ENCODE measurements around the gene OSBPL9.
A peak's percentile ranks its signal among the peaks of the same experiment; 100 is the strongest.

The OSBPL9 gene

GRCh38 chr1:51616903-51617708 is at the start of gene OSBPL9:
TSS of gene OSBPL9 (plus strand) at chr1:51617092. CDS start at chr1:51617111, 19 bp downstream.
- DNase-seq (ENCODE audit: low read depth) = peak; percentile 82

GRCh38 chr1:51567653-51568052 is 49.2 kb upstream of the OSBPL9 start:
- no peak for DNase-seq (ENCODE audit: low read depth)

GRCh38 chr1:51568231-51568935 is 48.5 kb upstream of the OSBPL9 start:
- no peak for DNase-seq (ENCODE audit: low read depth)

DNA sequence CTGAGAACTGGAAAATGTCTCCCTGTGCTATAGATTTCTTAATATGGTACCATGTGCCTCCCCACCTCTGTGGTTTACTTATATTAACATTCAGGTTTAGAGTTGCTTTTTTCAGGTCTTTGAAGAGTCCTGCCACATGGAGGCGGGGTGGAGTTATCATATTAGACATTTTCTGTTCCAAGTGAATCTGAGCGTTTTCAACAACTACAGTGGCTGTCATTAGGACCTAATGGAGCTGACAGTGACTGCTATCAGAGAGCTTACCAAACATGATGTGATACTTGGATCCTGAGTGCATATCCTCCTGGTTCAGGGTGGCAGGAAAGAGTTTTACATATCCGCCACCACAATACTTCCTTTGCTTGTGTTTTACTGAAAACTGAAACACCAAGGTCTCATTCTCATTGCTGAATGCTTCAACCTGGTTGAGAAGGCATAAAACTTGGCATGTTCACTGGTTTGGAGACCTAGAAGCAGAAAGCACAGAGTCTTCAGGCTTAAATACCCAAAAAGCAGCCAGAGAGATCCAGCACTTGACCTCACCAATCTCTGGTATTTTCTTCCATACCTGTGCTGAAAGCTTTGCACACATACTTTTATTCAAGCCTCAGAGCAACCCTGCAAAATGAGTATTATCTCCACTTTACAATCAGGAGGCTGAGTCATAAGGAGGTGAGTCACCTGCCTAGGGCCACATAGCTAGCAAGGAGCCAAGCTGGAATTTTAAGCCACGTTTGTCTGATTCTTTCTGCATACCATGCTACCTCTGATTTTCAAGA is 47.4 kb upstream of the OSBPL9 start:
- peak; percentile 53 for DNase-seq (ENCODE audit: low read depth)

- no peak for DNase-seq (ENCODE audit: low read depth)
Measured at GRCh38 chr1:51570063-51570710, 46.7 kb upstream of the OSBPL9 start.

- no peak for DNase-seq (ENCODE audit: low read depth)
Measured at GRCh38 chr1:51572365-51572764, 44.5 kb upstream of the OSBPL9 start.

GRCh38 chr1:51574796-51575195 is 42.1 kb upstream of the OSBPL9 start:
- DNase-seq (ENCODE audit: low read depth) = no peak

DNA sequence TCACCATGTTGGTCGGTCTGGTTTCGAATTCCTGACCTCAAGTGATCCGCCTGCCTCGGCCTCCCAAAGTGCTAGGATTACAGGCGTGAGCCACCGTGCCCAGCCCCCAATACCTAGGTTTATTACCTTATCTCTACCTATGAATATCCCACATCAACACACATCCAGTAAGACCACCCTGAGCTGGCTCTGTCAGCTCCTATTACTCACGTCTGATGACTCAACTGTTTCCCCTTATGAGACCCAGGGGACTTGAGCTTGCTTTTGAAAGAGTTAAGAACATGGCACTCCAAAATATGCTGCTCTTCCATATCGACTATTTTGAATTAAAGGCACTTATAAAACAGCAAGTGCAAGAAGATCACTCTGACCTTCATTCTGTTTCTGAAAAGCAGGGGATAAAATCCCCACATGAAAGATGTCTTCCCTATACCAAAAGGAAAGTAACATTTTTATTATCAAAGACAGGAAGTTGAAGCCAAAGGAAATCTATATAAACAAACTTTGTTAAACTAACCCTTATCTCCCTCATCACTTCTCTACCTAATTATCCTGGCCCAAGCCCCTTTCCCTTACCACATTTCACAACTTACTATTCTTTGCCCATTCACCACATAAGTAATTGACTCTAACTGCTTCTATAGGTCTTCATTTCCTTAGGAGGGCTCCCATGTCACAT is 41.3 kb upstream of the OSBPL9 start:
- no peak for DNase-seq (ENCODE audit: low read depth)

DNA sequence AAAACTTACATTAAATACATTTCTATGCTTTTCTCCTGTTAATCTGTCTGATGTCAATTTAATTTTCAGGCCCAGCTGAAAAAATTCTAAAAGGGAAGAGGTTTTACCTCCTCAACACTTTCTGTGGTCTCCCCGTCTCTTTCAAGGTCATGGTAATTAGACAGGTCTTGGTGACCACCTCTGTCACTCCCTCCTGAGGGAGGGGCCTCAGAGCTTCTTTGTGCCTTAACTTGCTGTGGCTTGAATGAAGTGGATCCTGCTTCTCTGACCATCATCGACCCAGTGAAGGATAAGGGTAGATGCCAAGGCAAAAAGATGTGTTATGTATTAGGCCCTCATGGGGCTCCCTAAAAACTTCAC is 40.8 kb upstream of the OSBPL9 start:
- no peak for DNase-seq (ENCODE audit: low read depth)

GRCh38 chr1:51576923-51577322 is 40.0 kb upstream of the OSBPL9 start:
- no peak for DNase-seq (ENCODE audit: low read depth)

- DNase-seq (ENCODE audit: low read depth) = no peak
Measured at GRCh38 chr1:51578383-51579109, 38.3 kb upstream of the OSBPL9 start.

GRCh38 chr1:51581238-51581637 is 35.7 kb upstream of the OSBPL9 start:
- no peak for DNase-seq (ENCODE audit: low read depth)

- DNase-seq (ENCODE audit: low read depth) = no peak
Measured at GRCh38 chr1:51583532-51583931, 33.4 kb upstream of the OSBPL9 start.

DNA sequence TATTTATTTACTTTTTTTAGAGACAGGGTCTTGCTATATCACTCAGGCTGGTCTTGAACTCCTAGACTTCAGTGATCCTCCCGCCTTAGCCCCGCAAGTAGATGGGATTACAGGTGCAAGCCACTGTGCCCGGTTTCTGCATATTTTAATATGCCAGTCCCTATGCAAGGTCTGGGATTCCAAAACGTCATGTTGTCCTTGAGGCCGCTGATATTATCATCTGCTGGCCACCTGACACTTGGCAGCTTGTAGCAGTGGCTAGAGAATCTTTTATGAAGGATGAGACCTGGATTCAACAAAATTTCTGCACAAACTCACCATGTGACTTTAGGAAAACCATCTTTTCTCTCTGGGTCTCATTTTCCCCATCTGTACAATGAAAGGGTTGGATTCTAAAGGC is 32.9 kb upstream of the OSBPL9 start:
- DNase-seq (ENCODE audit: low read depth) = no peak

DNA sequence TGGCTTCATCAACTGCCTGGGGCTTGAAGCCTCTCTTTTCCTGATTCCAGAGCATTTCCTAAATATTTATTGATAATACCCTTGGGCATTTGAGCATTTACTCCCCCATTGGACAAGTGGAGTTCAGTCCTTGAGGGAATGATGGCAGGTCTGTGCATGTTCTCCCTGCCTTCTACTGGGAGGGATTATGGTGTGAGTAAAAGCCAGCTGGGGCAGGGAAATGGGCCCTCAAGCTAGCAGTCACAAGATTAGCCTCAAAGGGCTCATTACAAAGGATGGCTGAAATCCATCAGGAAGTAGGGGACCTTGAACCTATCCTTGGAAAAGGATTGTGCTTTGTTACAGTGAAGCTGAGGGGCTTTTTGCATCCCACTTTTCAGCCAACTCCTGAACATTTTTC is 24.2 kb upstream of the OSBPL9 start:
- no peak for DNase-seq (ENCODE audit: low read depth)

DNA sequence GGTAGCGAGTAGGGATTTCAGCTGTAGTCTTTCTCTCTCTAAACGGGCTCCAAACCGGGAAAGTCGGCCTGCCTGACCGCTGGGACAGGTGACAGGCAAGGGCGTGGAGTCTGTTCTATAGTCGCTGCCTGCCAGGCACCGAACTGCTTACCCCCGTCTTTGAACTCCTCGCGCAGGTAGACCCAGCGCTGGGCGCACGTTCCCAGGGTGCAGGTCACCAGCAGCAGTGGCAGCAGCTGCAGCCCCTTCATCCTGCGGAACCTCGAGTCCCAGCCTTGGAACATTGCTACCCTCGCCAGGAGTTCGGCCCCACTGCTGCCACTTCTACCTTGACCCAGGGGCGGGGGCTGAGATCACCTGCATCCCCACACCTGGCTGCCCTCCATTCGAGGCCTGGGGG is 22.2 kb upstream of the OSBPL9 start:
- no peak for DNase-seq (ENCODE audit: low read depth)

DNA sequence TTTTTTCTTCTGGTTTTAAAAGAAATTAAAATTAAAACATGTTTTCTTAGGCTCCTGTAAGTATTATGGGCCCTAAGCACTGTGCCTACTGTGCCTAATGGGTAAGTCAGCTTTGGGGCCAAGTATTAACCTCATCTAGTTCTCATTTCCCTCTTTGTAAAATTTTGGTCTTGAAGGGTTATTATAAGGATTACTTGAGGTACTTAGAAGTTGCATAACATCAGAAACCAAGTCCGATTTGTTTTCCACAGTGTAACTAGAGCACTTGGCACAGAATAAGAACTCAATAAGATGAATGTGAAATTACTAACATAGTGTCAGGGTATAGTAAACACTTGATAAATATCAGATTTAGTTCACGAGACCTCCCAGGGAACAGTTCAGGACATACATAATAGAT is 16.4 kb upstream of the OSBPL9 start:
- no peak for DNase-seq (ENCODE audit: low read depth)

GRCh38 chr1:51600965-51601364 is 15.9 kb upstream of the OSBPL9 start:
- DNase-seq (ENCODE audit: low read depth) = no peak

DNA sequence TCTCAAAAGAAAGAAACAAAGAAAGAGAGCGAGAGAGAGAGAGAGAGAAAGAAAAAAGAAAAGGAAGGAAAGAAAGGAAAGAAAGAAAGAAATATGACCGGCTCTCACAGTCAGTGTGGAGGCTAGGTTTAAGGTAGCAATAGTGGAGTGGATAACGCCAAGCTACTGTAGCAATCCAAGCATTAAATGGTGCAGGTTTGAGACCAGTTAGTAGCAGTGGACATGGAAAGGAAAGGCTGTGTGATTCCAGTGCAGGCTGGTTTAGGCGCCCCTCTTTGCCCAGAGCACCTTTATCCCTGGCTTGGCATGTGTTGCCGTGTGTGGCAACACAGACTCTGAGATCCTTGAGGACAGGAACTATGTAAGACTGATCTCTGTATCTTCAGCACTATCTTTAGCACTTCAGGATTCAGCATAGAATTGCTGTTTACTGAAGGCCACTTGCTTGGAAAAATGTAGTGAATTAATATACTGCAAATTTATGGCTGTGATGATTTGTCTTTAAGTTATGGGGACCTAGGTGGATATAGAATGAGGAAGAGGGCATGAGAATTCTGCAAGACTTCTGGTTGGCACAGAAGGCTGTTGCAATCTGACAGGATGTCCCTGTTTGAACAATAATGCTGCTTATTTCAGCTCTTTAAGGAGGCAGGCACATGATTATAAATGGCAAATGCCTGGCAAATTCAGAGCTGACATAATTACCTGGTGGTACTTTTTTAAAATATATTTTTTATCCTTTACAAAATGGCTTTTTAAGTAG is 10.8 kb upstream of the OSBPL9 start:
- DNase-seq (ENCODE audit: low read depth) = no peak

- DNase-seq (ENCODE audit: low read depth) = no peak
Measured at GRCh38 chr1:51607681-51608095, 9.2 kb upstream of the OSBPL9 start.
